Lung (tissue), 12 donors: ENCODE results near the gene IFITM10. TPM values are rescaled to one million over a fixed set of nuclear protein-coding genes. Genes with fewer than 3 reads are reported as not detected.

Source experiments
- ATAC-seq: fragments of 200-7000 bp; cut with Tn5 transposase; one replicate; pipeline ENCODE4 v1.9.1; 2020; ENCODE audit warnings: moderate number of reproducible peaks; ENCODE audit not compliant: insufficient read depth, low FRiP score
- DNase-seq, 3 donors: peaks; one replicate each; pipeline ENCODE4 v3.0.0-alpha.2; 2013 to 2017
- H3K27ac ChIP-seq, 2 donors: one replicate each; pipeline ENCODE4 v1.5.1; 2013; ENCODE audit warnings: mild to moderate bottlenecking in 2 of 2, moderate library complexity in 2 of 2, control low read depth in 1 of 2, inconsistent platforms in 1 of 2, low read depth in 1 of 2, low read length in 1 of 2
- H3K27me3 ChIP-seq, 3 donors: one replicate each; pipeline ENCODE4 v1.5.1; 2013; ENCODE audit warnings: low read length in 2 of 3; ENCODE audit not compliant: control insufficient read depth in 3 of 3, insufficient read depth in 3 of 3
- H3K36me3 ChIP-seq, 4 donors: one replicate each; pipeline ENCODE4 v1.5.1; 2013; ENCODE audit warnings: low read length in 4 of 4, mild to moderate bottlenecking in 1 of 4, moderate library complexity in 1 of 4; ENCODE audit not compliant: control insufficient read depth in 4 of 4, insufficient read depth in 4 of 4
- H3K4me1 ChIP-seq, 5 donors: one replicate each; pipeline ENCODE4 v1.5.1; 2013; ENCODE audit warnings: low read length in 5 of 5, mild to moderate bottlenecking in 2 of 5, moderate library complexity in 1 of 5; ENCODE audit not compliant: control insufficient read depth in 5 of 5, insufficient read depth in 5 of 5
- H3K4me3 ChIP-seq: one replicate; pipeline ENCODE4 v1.5.1; 2013; ENCODE audit warnings: mild to moderate bottlenecking, control low read depth, moderate library complexity
- H3K9ac ChIP-seq, 2 donors: one replicate each; pipeline ENCODE4 v1.5.1; 2013; ENCODE audit warnings: low read length in 2 of 2, control low read depth in 1 of 2; ENCODE audit not compliant: insufficient read depth in 1 of 2
- H3K9me3 ChIP-seq, 4 donors: one replicate each; pipeline ENCODE4 v1.5.1; 2013; ENCODE audit warnings: low read length in 3 of 4, mild to moderate bottlenecking in 1 of 4, moderate library complexity in 1 of 4; ENCODE audit not compliant: control insufficient read depth in 4 of 4, insufficient read depth in 3 of 4
- CTCF ChIP-seq: IDR thresholded peaks from 2 replicates; pipeline ENCODE4 v1.5.1; 2012; ENCODE audit warnings: mild to moderate bottlenecking; ENCODE audit errors: control extremely low read depth, extremely low read depth
- WGBS, 2 donors: extraction: QIAGEN DNeasy Blood & Tissue Kit; methylation state at CpG; one replicate each; pipeline ENCODE4 v1.1.7; 2013; 5-methylcytosine and 5-hydroxymethylcytosine counted together
- polyA plus RNA-seq, 2 donors: library from polyadenylated mRNA; stranded (reverse); fragments of 200-250 nt; gene quantifications; one replicate each; pipeline ENCODE4 v1.2.1, GENCODE V29; 2013
- total RNA-seq, 2 donors: library from RNA; depleted of rRNA in 1 of 2; stranded (reverse); fragments of >200 nt in 1 of 2; gene quantifications; one replicate each; pipeline ENCODE4 v1.2.1, GENCODE V29; 2014 to 2021
- donor health status: control.
- donor health status: control.
- donor health status: Bipolar disorder and iron deficiency.
- donor health status: healthy.
- donor health status: DM: yes; HTN: yes; CAD: no.

Gene IFITM10
- total and polyA plus RNA-seq, 4 donors: 0.40 to 18.8 (median 2.7) TPM

- Histone ChIP-seq H3K4me3 (no peak overlapping the region), H3K36me3 (peaks cover 0 to 29% (median 1%) of the 10 kb centered on the region in 4 donors), H3K4me1 (peaks cover 0 to 12% (median 0%) of the 10 kb centered on the region in 5 donors), H3K27ac (peak overlapping the region in 1 of 2 donors; percentile 13), H3K9me3 (no peaks in the 10 kb centered on the region), H3K9ac (no peak overlapping the region), H3K27me3 (peaks cover 0 to 33% (median 12%) of the 10 kb centered on the region in 3 donors)
- 26 to 58% methylated on average over 17 to 25 of the region's 25 CpGs for WGBS, 2 donors
- no peak for DNase-seq
- ATAC-seq: peak; percentile 2
- TF ChIP-seq CTCF: no peak
Observed at GRCh38 chr11:1749395-1750351, 722 bp downstream of the IFITM10 start.

GRCh38 chr11:1748636-1749394 is 1.6 kb downstream of the IFITM10 start:
- Histone ChIP-seq H3K36me3 (peaks cover 0 to 21% (median 0%) of the 10 kb centered on the region in 4 donors), H3K9me3 (no peaks in the 10 kb centered on the region), H3K4me1 (peaks cover 0 to 12% (median 0%) of the 10 kb centered on the region in 5 donors), H3K4me3 (no peak overlapping the region), H3K27ac (no peak overlapping the region), H3K9ac (no peak overlapping the region), H3K27me3 (peaks cover 0 to 33% (median 12%) of the 10 kb centered on the region in 3 donors)
- no peak for TF ChIP-seq CTCF
- DNase-seq (no peak), ATAC-seq (no peak)
- 2% methylated on average over 55 to 84 of the region's 84 CpGs for WGBS, 2 donors

- Histone ChIP-seq H3K36me3 (peaks cover 0 to 13% (median 0%) of the 10 kb centered on the region in 4 donors), H3K4me3 (no peak overlapping the region), H3K9ac (no peak overlapping the region), H3K9me3 (peaks cover 0 to 2% (median 0%) of the 10 kb centered on the region in 4 donors), H3K27ac (no peak overlapping the region), H3K27me3 (peaks cover 0 to 34% (median 12%) of the 10 kb centered on the region in 3 donors), H3K4me1 (peaks cover 0 to 12% (median 0%) of the 10 kb centered on the region in 5 donors)
- ATAC-seq (no peak), DNase-seq (no peak)
- 34 to 49% methylated on average over 69 to 72 of the region's 72 CpGs for WGBS, 2 donors
- TF ChIP-seq CTCF: no peak
Observed at GRCh38 chr11:1747753-1748635, 2.4 kb downstream of the IFITM10 start.
